ENCODE results near the gene GCNT3. TPM values are rescaled to one million over a fixed set of nuclear protein-coding genes. Genes with fewer than 3 reads are reported as not detected.
A peak's percentile ranks its signal among the peaks of the same experiment; 100 is the strongest.

GCNT3 gene
- 25.0 TPM for total RNA-seq (ENCODE audit: insufficient read depth, low replicate concordance)

GRCh38 chr15:59611276-59612260 is at the start of gene GCNT3:
TSS of gene GCNT3 (plus strand) at chr15:59611783. CDS start at chr15:59618239, 6,456 bp downstream.
- no peak for DNase-seq (ENCODE audit: low spot score)

- no peak for DNase-seq (ENCODE audit: low spot score)
These were observed 49.0 kb upstream of the GCNT3 start for GRCh38 chr15:59562448-59563186.

GRCh38 chr15:59565299-59565698 is 46.3 kb upstream of the GCNT3 start:
- DNase-seq (ENCODE audit: low spot score): no peak

GRCh38 chr15:59567324-59567723 is 44.3 kb upstream of the GCNT3 start:
- DNase-seq (ENCODE audit: low spot score): no peak

GRCh38 chr15:59569477-59569876 is 42.1 kb upstream of the GCNT3 start:
- DNase-seq (ENCODE audit: low spot score): no peak

GRCh38 chr15:59570315-59570714 is 41.3 kb upstream of the GCNT3 start:
- no peak for DNase-seq (ENCODE audit: low spot score)

- DNase-seq (ENCODE audit: low spot score): no peak
These were observed 40.0 kb upstream of the GCNT3 start for GRCh38 chr15:59571606-59572005.

- no peak for DNase-seq (ENCODE audit: low spot score)
These were observed 28.5 kb upstream of the GCNT3 start for GRCh38 chr15:59583088-59583487.

- DNase-seq (ENCODE audit: low spot score): no peak
These were observed 24.3 kb upstream of the GCNT3 start for GRCh38 chr15:59587085-59587826.

- no peak for DNase-seq (ENCODE audit: low spot score)
These were observed 21.6 kb upstream of the GCNT3 start for GRCh38 chr15:59590027-59590426.

GRCh38 chr15:59591356-59591755 is 20.2 kb upstream of the GCNT3 start:
- DNase-seq (ENCODE audit: low spot score): no peak

GRCh38 chr15:59594493-59594942 is 17.1 kb upstream of the GCNT3 start:
- DNase-seq (ENCODE audit: low spot score): peak; percentile 64

GRCh38 chr15:59594991-59595390 is 16.6 kb upstream of the GCNT3 start:
- no peak for DNase-seq (ENCODE audit: low spot score)

GRCh38 chr15:59595434-59595915 is 16.1 kb upstream of the GCNT3 start:
- no peak for DNase-seq (ENCODE audit: low spot score)

GRCh38 chr15:59596640-59597039 is 14.9 kb upstream of the GCNT3 start:
- no peak for DNase-seq (ENCODE audit: low spot score)

GRCh38 chr15:59598461-59598860 is 13.1 kb upstream of the GCNT3 start:
- no peak for DNase-seq (ENCODE audit: low spot score)

GRCh38 chr15:59605994-59606393 is 5.6 kb upstream of the GCNT3 start:
- no peak for DNase-seq (ENCODE audit: low spot score)

GRCh38 chr15:59609730-59610712 is 1.6 kb upstream of the GCNT3 start:
- no peak for DNase-seq (ENCODE audit: low spot score)

GRCh38 chr15:59614153-59614552 is 2.6 kb downstream of the GCNT3 start:
- DNase-seq (ENCODE audit: low spot score): no peak

- no peak for DNase-seq (ENCODE audit: low spot score)
These were observed 4.1 kb downstream of the GCNT3 start for GRCh38 chr15:59615661-59616060.
